GM12878 (cell line): ENCODE data around the gene CAPSL. TPM values are rescaled to one million over a fixed set of nuclear protein-coding genes. Genes with fewer than 3 reads are reported as not detected.

Experiments
- ATAC-seq: fragments of 200-7000 bp; cut with Tn5 transposase; 3 replicates; pipeline ENCODE4 v1.9.1; 2020; ENCODE audit warnings: mild to moderate bottlenecking, moderate library complexity
- BruUV-seq: library from RNA; stranded (reverse); fragments of 400-500 nt; replicated peaks from 2 replicates; lab custom pipeline; 2021; lab: Mats Ljungman, UMichigan
- CTCF ChIA-PET: fragments of 300-600 bp; sonication (Branson Sonifier 250); formaldehyde crosslinking; extraction: SDS; loops from one replicate; lab custom pipeline; 2021; ENCODE audit warnings: inconsistent platforms; lab: Yijun Ruan, JAX
- POLR2A ChIA-PET: fragments of 350-600 bp; formaldehyde crosslinking; extraction: SDS; loops from one replicate; lab custom pipeline; 2021; ENCODE audit warnings: inconsistent platforms; lab: Charles Lee
- RAD21 ChIA-PET: fragments of 300-600 bp; sonication (Branson Sonifier 250); formaldehyde crosslinking; loops from one replicate; lab custom pipeline; 2023; ENCODE audit warnings: antibody characterized with exemption; ENCODE audit not compliant: unreplicated experiment; lab: Charles Lee
- SMC1A ChIA-PET: fragments of 300-600 bp; sonication (Branson Sonifier 250); formaldehyde crosslinking; loops from one replicate; lab custom pipeline; 2023; ENCODE audit not compliant: unreplicated experiment, uncharacterized antibody; lab: Charles Lee
- DNase-seq: peaks from one replicate; pipeline ENCODE4 v3.0.0-alpha.2; 2011; ENCODE audit warnings: low read depth, low spot score
- FAIRE-seq: peaks from 3 replicates; lab custom pipeline; 2011; peaks lifted over from hg19 to GRCh38; lab: Jason Lieb, UNC
- H2AFZ ChIP-seq: 2 replicates; pipeline ENCODE4 v1.6.0; 2011; ENCODE audit warnings: low read depth, low read length, control low read depth; ENCODE audit not compliant: control insufficient read depth
- H3K27ac ChIP-seq: 2 replicates; pipeline ENCODE4 v1.5.1; 2011; ENCODE audit warnings: control low read depth; ENCODE audit not compliant: control insufficient read depth, insufficient read depth
- H3K27me3 ChIP-seq, 2 experiments: replicated peaks in 1 of 2; 2 replicates each; pipeline versions ENCODE4 v1.6.0 to v1.6.1; 2011; ENCODE audit warnings: low read length in 1 of 2; ENCODE audit not compliant: control insufficient read depth in 2 of 2, insufficient read depth in 2 of 2
- H3K36me3 ChIP-seq, 2 experiments: 2 replicates each; pipeline ENCODE4 v1.5.1; 2011; ENCODE audit warnings: low read length in 1 of 2; ENCODE audit not compliant: control insufficient read depth in 2 of 2, insufficient read depth in 2 of 2
- H3K4me1 ChIP-seq: 2 replicates; pipeline ENCODE4 v1.6.1; 2011; ENCODE audit warnings: mild to moderate bottlenecking, low read length, moderate library complexity, mixed read lengths; ENCODE audit not compliant: control insufficient read depth, insufficient read depth
- H3K4me2 ChIP-seq: 2 replicates; pipeline ENCODE4 v1.6.0; 2011; ENCODE audit warnings: control low read depth; ENCODE audit not compliant: control insufficient read depth, insufficient read depth
- H3K4me3 ChIP-seq: fragments of 200-600 bp; sonication (generic); 2 replicates; pipeline ENCODE4 v1.5.1; 2016
- H3K79me2 ChIP-seq: 2 replicates; pipeline ENCODE4 v1.6.0; 2011; ENCODE audit warnings: low read length; ENCODE audit not compliant: control insufficient read depth, insufficient read depth
- H3K9ac ChIP-seq: 2 replicates; pipeline ENCODE4 v1.8.0; 2011; ENCODE audit warnings: low read length, control low read depth, mixed read lengths; ENCODE audit not compliant: control insufficient read depth, insufficient read depth
- H3K9me3 ChIP-seq: replicated peaks from 3 replicates; pipeline ENCODE4 v1.5.1; 2011; ENCODE audit warnings: mild to moderate bottlenecking, low read length; ENCODE audit not compliant: control insufficient read depth, insufficient read depth
- H4K20me1 ChIP-seq: 2 replicates; pipeline ENCODE4 v1.6.0; 2011; ENCODE audit not compliant: control insufficient read depth, insufficient read depth
- HCFC1 ChIP-seq: fragments of 150-350 bp; IDR thresholded peaks from 2 replicates; pipeline ENCODE4 v1.6.1; 2014; ENCODE audit warnings: low read length
- RFX5 ChIP-seq: IDR thresholded peaks from 2 replicates; pipeline ENCODE4 v1.6.1; 2011; ENCODE audit warnings: low read depth, low read length, improper control_type of control experiment
- SMAD5 ChIP-seq: IDR thresholded peaks from 2 replicates; pipeline ENCODE4 v1.6.1; 2016; ENCODE audit warnings: antibody characterized with exemption, low read depth
- USF2 ChIP-seq: IDR thresholded peaks from 2 replicates; pipeline ENCODE4 v1.6.1; 2011; ENCODE audit warnings: low read depth, low read length, improper control_type of control experiment, borderline replicate concordance
- WGBS: methylation state at CpG from one replicate; pipeline ENCODE4 v1.1.6; 2016; ENCODE audit warnings: low lambda C conversion rate; ENCODE audit not compliant: insufficient replicate concordance, insufficient coverage; ENCODE audit errors: missing lambda C conversion rate; 5-methylcytosine and 5-hydroxymethylcytosine counted together
- in situ Hi-C: fragments of 300-500 bp; cut with MboI; formaldehyde crosslinking; loops from 9 replicates; pipeline ENCODE4 v1.14.3; 2018; ENCODE audit warnings: mixed read lengths
- intact Hi-C: fragments of 100-400 bp; cut with micrococcal nuclease; formaldehyde crosslinking; loops from one replicate; pipeline ENCODE4 v1.14.2; 2022; ENCODE audit not compliant: unreplicated experiment
- polyA plus RNA-seq, 11 experiments: library from polyadenylated mRNA; depleted of rRNA in 4 of 11; unstranded in 6 of 11; stranded (reverse) in 5 of 11; fragments of >200 nt; fragmentation: Nextera tagmentation in 4 of 11; fragmentation: Illumina TruSeq in 1 of 11; extraction: Ambion mirVana in 4 of 11; extraction: Trizol in 1 of 11; gene quantifications; 1 replicate in 1 of 11; 2 replicates in 10 of 11; pipeline versions ENCODE4 v1.2.1 to v1.2.3, GENCODE V29; 2011 to 2016; ENCODE audit warnings: inconsistent platforms in 2 of 11, missing spikeins in 2 of 11, low read depth in 1 of 11
- total RNA-seq, 4 experiments: library from RNA; depleted of rRNA in 3 of 4; stranded (reverse); fragments of >200 nt in 3 of 4; fragmentation: Illumina TruSeq in 1 of 4; extraction: Trizol in 1 of 4; gene quantifications; 2 replicates each; pipeline versions ENCODE4 v1.2.1 to v1.2.3, GENCODE V29; 2013 to 2021
- TF ChIP-seq, protein P1 (sequence below): fragments of 450-650 bp; IDR thresholded peaks from 2 replicates; pipeline ENCODE4 v1.6.1; 2017; ENCODE audit warnings: low read depth, mild to moderate bottlenecking, moderate library complexity

The CAPSL gene
- total and polyA plus RNA-seq, 10 of the 15 experiments (the other 5 are each of a cell fraction or from before 2014, with no cell fraction given) = 0.19 to 0.57 (median 0.20) TPM; not detected in 7

DNA sequence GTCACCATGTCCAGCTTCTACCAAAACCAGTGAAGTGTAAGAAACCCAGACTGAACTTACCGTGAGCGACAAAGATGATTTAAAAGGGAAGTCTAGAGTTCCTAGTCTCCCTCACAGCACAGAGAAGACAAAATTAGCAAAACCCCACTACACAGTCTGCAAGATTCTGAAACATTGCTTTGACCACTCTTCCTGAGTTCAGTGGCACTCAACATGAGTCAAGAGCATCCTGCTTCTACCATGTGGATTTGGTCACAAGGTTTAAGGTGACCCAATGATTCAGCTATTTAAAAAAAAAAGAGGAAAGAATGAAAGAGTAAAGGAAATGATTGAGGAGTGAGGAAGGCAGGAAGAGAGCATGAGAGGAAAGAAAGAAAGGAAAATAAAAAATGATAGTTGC lies 62.0 kb downstream of the CAPSL start (continued):
- no peak for TF ChIP-seq RFX5

DNA sequence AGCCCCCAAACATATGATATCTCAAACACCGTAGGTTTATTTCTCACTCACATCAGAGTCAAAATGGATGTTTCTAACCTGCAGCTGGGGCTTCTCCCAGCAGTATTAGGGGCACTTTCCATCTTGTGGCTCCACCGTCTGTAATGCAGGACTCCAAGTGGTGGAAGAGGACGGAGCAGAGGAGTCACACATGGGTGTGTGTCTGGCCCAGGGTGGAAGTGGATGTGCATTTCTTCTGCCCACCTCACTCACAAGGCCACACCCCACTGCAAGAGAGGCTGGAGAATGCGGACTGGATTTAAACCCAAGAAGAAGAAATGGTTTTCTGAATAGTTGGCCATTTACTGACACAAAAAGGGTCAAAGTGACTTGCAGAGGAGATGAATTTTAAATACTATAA lies 67.8 kb downstream of the CAPSL start:
- in situ Hi-C loops (no loop called here), intact Hi-C loops (no loop called here)
- no peak overlapping the region for H3K4me3 ChIP-seq
- SMC1A ChIA-PET = interaction anchor here (0.8 to 3.1 kb wide), 6 partner anchors 9 to 58 kb away, joined by 3 to 19 read pairs (median 4); no protein-coding TSS in a partner anchor
- no peak for ATAC-seq
- peaks cover 7% of the 10 kb centered on the region; the same call in 1 of the 2 replicates for H3K4me1 ChIP-seq
- RAD21 ChIA-PET = interaction anchor here (1.2 kb wide), 1 partner anchor 54 kb away, joined by 3 read pairs; no protein-coding TSS in a partner anchor
- H2AFZ ChIP-seq = no peak overlapping the region
- POLR2A ChIA-PET = interaction anchor here (0.9 to 1.8 kb wide), 3 partner anchors 11 to 31 kb away, joined by 3 to 5 read pairs (median 3); no protein-coding TSS in a partner anchor
- no peaks in the 10 kb centered on the region for H3K79me2 ChIP-seq
- FAIRE-seq = no peak
- no peaks in the 10 kb centered on the region for H3K9me3 ChIP-seq
- no peak overlapping the region for H3K27ac ChIP-seq
- 71% methylated on average over 4 of the region's 4 CpGs for WGBS
- no TSS peak for BruUV-seq
- no peak for DNase-seq
- no peaks in the 10 kb centered on the region for H3K27me3 ChIP-seq
- no peak overlapping the region for H3K9ac ChIP-seq
- no peak overlapping the region for H3K4me2 ChIP-seq
- TF ChIP-seq, protein P1, sequence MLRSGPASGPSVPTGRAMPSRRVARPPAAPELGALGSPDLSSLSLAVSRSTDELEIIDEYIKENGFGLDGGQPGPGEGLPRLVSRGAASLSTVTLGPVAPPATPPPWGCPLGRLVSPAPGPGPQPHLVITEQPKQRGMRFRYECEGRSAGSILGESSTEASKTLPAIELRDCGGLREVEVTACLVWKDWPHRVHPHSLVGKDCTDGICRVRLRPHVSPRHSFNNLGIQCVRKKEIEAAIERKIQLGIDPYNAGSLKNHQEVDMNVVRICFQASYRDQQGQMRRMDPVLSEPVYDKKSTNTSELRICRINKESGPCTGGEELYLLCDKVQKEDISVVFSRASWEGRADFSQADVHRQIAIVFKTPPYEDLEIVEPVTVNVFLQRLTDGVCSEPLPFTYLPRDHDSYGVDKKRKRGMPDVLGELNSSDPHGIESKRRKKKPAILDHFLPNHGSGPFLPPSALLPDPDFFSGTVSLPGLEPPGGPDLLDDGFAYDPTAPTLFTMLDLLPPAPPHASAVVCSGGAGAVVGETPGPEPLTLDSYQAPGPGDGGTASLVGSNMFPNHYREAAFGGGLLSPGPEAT = no peak
- TF ChIP-seq USF2 (no peak), HCFC1 (no peak), SMAD5 (no peak)
- H3K36me3 ChIP-seq = no peaks in the 10 kb centered on the region; a peak in 1 of 4 replicates
- no peaks in the 10 kb centered on the region for H4K20me1 ChIP-seq
- CTCF ChIA-PET = interaction anchor here (1.4 to 2.4 kb wide), 2 partner anchors 38 to 55 kb away, joined by 3 to 9 read pairs; no protein-coding TSS in a partner anchor
